GM12878 (cell line): ENCODE data around the gene ERCC4. TPM values are rescaled to one million over a fixed set of nuclear protein-coding genes. Genes with fewer than 3 reads are reported as not detected.

Experiments used
- ATAC-seq: fragments of 200-7000 bp; cut with Tn5 transposase; 3 replicates; pipeline ENCODE4 v1.9.1; 2020; ENCODE audit warnings: mild to moderate bottlenecking, moderate library complexity
- BruUV-seq: library from RNA; stranded (reverse); fragments of 400-500 nt; replicated peaks from 2 replicates; lab custom pipeline; 2021; lab: Mats Ljungman, UMichigan
- CTCF ChIA-PET: fragments of 300-600 bp; sonication (Branson Sonifier 250); formaldehyde crosslinking; extraction: SDS; loops from one replicate; lab custom pipeline; 2021; ENCODE audit warnings: inconsistent platforms; lab: Yijun Ruan, JAX
- POLR2A ChIA-PET: fragments of 350-600 bp; formaldehyde crosslinking; extraction: SDS; loops from one replicate; lab custom pipeline; 2021; ENCODE audit warnings: inconsistent platforms; lab: Charles Lee
- RAD21 ChIA-PET: fragments of 300-600 bp; sonication (Branson Sonifier 250); formaldehyde crosslinking; loops from one replicate; lab custom pipeline; 2023; ENCODE audit warnings: antibody characterized with exemption; ENCODE audit not compliant: unreplicated experiment; lab: Charles Lee
- SMC1A ChIA-PET: fragments of 300-600 bp; sonication (Branson Sonifier 250); formaldehyde crosslinking; loops from one replicate; lab custom pipeline; 2023; ENCODE audit not compliant: unreplicated experiment, uncharacterized antibody; lab: Charles Lee
- DNase-seq: peaks from one replicate; pipeline ENCODE4 v3.0.0-alpha.2; 2011; ENCODE audit warnings: low read depth, low spot score
- FAIRE-seq: peaks from 3 replicates; lab custom pipeline; 2011; peaks lifted over from hg19 to GRCh38; lab: Jason Lieb, UNC
- H2AFZ ChIP-seq: 2 replicates; pipeline ENCODE4 v1.6.0; 2011; ENCODE audit warnings: low read depth, low read length, control low read depth; ENCODE audit not compliant: control insufficient read depth
- H3K27ac ChIP-seq: 2 replicates; pipeline ENCODE4 v1.5.1; 2011; ENCODE audit warnings: control low read depth; ENCODE audit not compliant: control insufficient read depth, insufficient read depth
- H3K27me3 ChIP-seq, 2 experiments: replicated peaks in 1 of 2; 2 replicates each; pipeline versions ENCODE4 v1.6.0 to v1.6.1; 2011; ENCODE audit warnings: low read length in 1 of 2; ENCODE audit not compliant: control insufficient read depth in 2 of 2, insufficient read depth in 2 of 2
- H3K36me3 ChIP-seq, 2 experiments: 2 replicates each; pipeline ENCODE4 v1.5.1; 2011; ENCODE audit warnings: low read length in 1 of 2; ENCODE audit not compliant: control insufficient read depth in 2 of 2, insufficient read depth in 2 of 2
- H3K4me1 ChIP-seq: 2 replicates; pipeline ENCODE4 v1.6.1; 2011; ENCODE audit warnings: mild to moderate bottlenecking, low read length, moderate library complexity, mixed read lengths; ENCODE audit not compliant: control insufficient read depth, insufficient read depth
- H3K4me2 ChIP-seq: 2 replicates; pipeline ENCODE4 v1.6.0; 2011; ENCODE audit warnings: control low read depth; ENCODE audit not compliant: control insufficient read depth, insufficient read depth
- H3K4me3 ChIP-seq: fragments of 200-600 bp; sonication (generic); 2 replicates; pipeline ENCODE4 v1.5.1; 2016
- H3K79me2 ChIP-seq: 2 replicates; pipeline ENCODE4 v1.6.0; 2011; ENCODE audit warnings: low read length; ENCODE audit not compliant: control insufficient read depth, insufficient read depth
- H3K9ac ChIP-seq: 2 replicates; pipeline ENCODE4 v1.8.0; 2011; ENCODE audit warnings: low read length, control low read depth, mixed read lengths; ENCODE audit not compliant: control insufficient read depth, insufficient read depth
- H3K9me3 ChIP-seq: replicated peaks from 3 replicates; pipeline ENCODE4 v1.5.1; 2011; ENCODE audit warnings: mild to moderate bottlenecking, low read length; ENCODE audit not compliant: control insufficient read depth, insufficient read depth
- H4K20me1 ChIP-seq: 2 replicates; pipeline ENCODE4 v1.6.0; 2011; ENCODE audit not compliant: control insufficient read depth, insufficient read depth
- ASH2L ChIP-seq: fragments of 300-600, 200-600 bp; sonication (generic); IDR thresholded peaks from 2 replicates; pipeline ENCODE4 v1.6.1; 2017; ENCODE audit warnings: low read depth, mild to moderate bottlenecking, borderline replicate concordance
- BCLAF1 ChIP-seq: fragments of 450-650 bp; IDR thresholded peaks from 2 replicates; pipeline ENCODE4 v1.6.1; 2017; ENCODE audit warnings: antibody characterized with exemption, mild to moderate bottlenecking, moderate library complexity
- CHD1 ChIP-seq: IDR thresholded peaks from 2 replicates; pipeline ENCODE4 v1.6.1; 2012; ENCODE audit warnings: low read depth, low read length, improper control_type of control experiment
- CHD4 ChIP-seq: fragments of 200-600 bp; sonication (generic); IDR thresholded peaks from 2 replicates; pipeline ENCODE4 v1.6.1; 2016; ENCODE audit warnings: mild to moderate bottlenecking
- EGR1 ChIP-seq, 2 experiments: IDR thresholded peaks; 1 replicate in 1 of 2; 2 replicates in 1 of 2; pipeline ENCODE4 v1.6.1; 2011 to 2012; ENCODE audit warnings: low read depth in 2 of 2, low read length in 2 of 2, borderline replicate concordance in 1 of 2, mild to moderate bottlenecking in 1 of 2, moderate library complexity in 1 of 2
- MEF2B ChIP-seq: fragments of 450-650 bp; IDR thresholded peaks from 2 replicates; pipeline ENCODE4 v1.6.1; 2018; ENCODE audit warnings: mild to moderate bottlenecking, moderate library complexity; ENCODE audit not compliant: partially characterized antibody, poor library complexity, severe bottlenecking
- SIX5 ChIP-seq: IDR thresholded peaks from 2 replicates; pipeline ENCODE4 v1.6.1; 2011; ENCODE audit warnings: mild to moderate bottlenecking, low read depth, low read length, moderate library complexity; ENCODE audit not compliant: severe bottlenecking
- SMC3 ChIP-seq: IDR thresholded peaks from 2 replicates; pipeline ENCODE4 v1.6.1; 2011; ENCODE audit warnings: low read length, improper control_type of control experiment, borderline replicate concordance
- ZBTB11 ChIP-seq: fragments of 450-650 bp; formaldehyde crosslinking; IDR thresholded peaks from 2 replicates; pipeline ENCODE4 v1.5.0; 2022; ENCODE audit warnings: mild to moderate bottlenecking, missing genetic modification characterization
- ZNF217 ChIP-seq: fragments of 450-650 bp; IDR thresholded peaks from 2 replicates; pipeline ENCODE4 v1.6.1; 2017; ENCODE audit warnings: antibody characterized with exemption, mild to moderate bottlenecking
- WGBS: methylation state at CpG from one replicate; pipeline ENCODE4 v1.1.6; 2016; ENCODE audit warnings: low lambda C conversion rate; ENCODE audit not compliant: insufficient replicate concordance, insufficient coverage; ENCODE audit errors: missing lambda C conversion rate; 5-methylcytosine and 5-hydroxymethylcytosine counted together
- in situ Hi-C: fragments of 300-500 bp; cut with MboI; formaldehyde crosslinking; loops from 9 replicates; pipeline ENCODE4 v1.14.3; 2018; ENCODE audit warnings: mixed read lengths
- intact Hi-C: fragments of 100-400 bp; cut with micrococcal nuclease; formaldehyde crosslinking; loops from one replicate; pipeline ENCODE4 v1.14.2; 2022; ENCODE audit not compliant: unreplicated experiment
- polyA plus RNA-seq, 11 experiments: library from polyadenylated mRNA; depleted of rRNA in 4 of 11; unstranded in 6 of 11; stranded (reverse) in 5 of 11; fragments of >200 nt; fragmentation: Nextera tagmentation in 4 of 11; fragmentation: Illumina TruSeq in 1 of 11; extraction: Ambion mirVana in 4 of 11; extraction: Trizol in 1 of 11; gene quantifications; 1 replicate in 1 of 11; 2 replicates in 10 of 11; pipeline versions ENCODE4 v1.2.1 to v1.2.3, GENCODE V29; 2011 to 2016; ENCODE audit warnings: inconsistent platforms in 2 of 11, missing spikeins in 2 of 11, low read depth in 1 of 11
- total RNA-seq, 4 experiments: library from RNA; depleted of rRNA in 3 of 4; stranded (reverse); fragments of >200 nt in 3 of 4; fragmentation: Illumina TruSeq in 1 of 4; extraction: Trizol in 1 of 4; gene quantifications; 2 replicates each; pipeline versions ENCODE4 v1.2.1 to v1.2.3, GENCODE V29; 2013 to 2021

The ERCC4 gene
- total and polyA plus RNA-seq, 10 of the 15 experiments (the other 5 are each of a cell fraction or from before 2014, with no cell fraction given): 4.7 to 24.6 (median 8.9) TPM

- H3K4me2 ChIP-seq: no peak overlapping the region
- no peak for FAIRE-seq
- H3K4me3 ChIP-seq: no peak overlapping the region
- ATAC-seq: no peak
- H3K9me3 ChIP-seq: no peaks in the 10 kb centered on the region; the same call in 2 of the 3 replicates
- H3K79me2 ChIP-seq: no peaks in the 10 kb centered on the region
- RAD21 ChIA-PET: no interaction called here
- H4K20me1 ChIP-seq: no peaks in the 10 kb centered on the region
- BruUV-seq: no TSS peak
- H2AFZ ChIP-seq: no peak overlapping the region
- H3K27ac ChIP-seq: no peak overlapping the region
- POLR2A ChIA-PET: no interaction called here
- H3K4me1 ChIP-seq: no peaks in the 10 kb centered on the region
- in situ Hi-C loops: no loop called here
- H3K27me3 ChIP-seq: no peaks in the 10 kb centered on the region
- CTCF ChIA-PET: no interaction called here
- intact Hi-C loops: no loop called here
- SMC1A ChIA-PET: interaction anchor here (0.6 kb wide), 1 partner anchor 41 kb away, joined by 3 read pairs; no protein-coding TSS in a partner anchor
- H3K36me3 ChIP-seq: peaks cover 3% of the 10 kb centered on the region in 2 experiments
- no peak for DNase-seq
- 98% methylated on average over 3 of the region's 3 CpGs for WGBS
- TF ChIP-seq ZNF217 (no peak), SMC3 (no peak)
- H3K9ac ChIP-seq: no peak overlapping the region
These were observed 20.5 kb downstream of the ERCC4 start for GRCh38 chr16:13940397-13940933.

GRCh38 chr16:13944816-13945215, 24.9 kb downstream of the ERCC4 start:
- peaks cover 2 to 24% of the 10 kb centered on the region in 2 experiments for H3K36me3 ChIP-seq
- H3K4me3 ChIP-seq: no peak overlapping the region
- ChIA-PET CTCF (interaction anchor here (1.0 kb wide), 1 partner anchor 9 kb away, joined by 3 read pairs; no protein-coding TSS in a partner anchor), RAD21 (no interaction called here), POLR2A (no interaction called here), SMC1A (interaction anchor here (0.8 kb wide), 1 partner anchor 23 kb away, joined by 3 read pairs; no protein-coding TSS in a partner anchor)
- H3K4me2 ChIP-seq: no peak overlapping the region
- H3K9me3 ChIP-seq: no peaks in the 10 kb centered on the region; the same call in 2 of the 3 replicates
- H2AFZ ChIP-seq: no peak overlapping the region
- H3K9ac ChIP-seq: no peak overlapping the region
- FAIRE-seq: no peak
- no peaks in the 10 kb centered on the region for H3K4me1 ChIP-seq
- DNase-seq: no peak
- H3K27me3 ChIP-seq: no peaks in the 10 kb centered on the region
- BruUV-seq: no TSS peak
- no peak for ATAC-seq
- intact Hi-C loops: no loop called here
- H3K27ac ChIP-seq: no peak overlapping the region
- 87% methylated on average over 4 of the region's 4 CpGs for WGBS
- H3K79me2 ChIP-seq: no peaks in the 10 kb centered on the region
- H4K20me1 ChIP-seq: no peaks in the 10 kb centered on the region
- in situ Hi-C loops: no loop called here
- TF ChIP-seq SIX5 (no peak), ZBTB11 (CRISPR knock-in tag) (no peak), ASH2L (no peak), CHD4 (no peak), EGR1 (IDR thresholded peaks at IDR 0.05; ENCODE audit: borderline replicate concordance in 1 of 2, low read depth in 2 of 2, low read length in 2 of 2) (no peak), CHD1 (no peak), MEF2B (no peak), BCLAF1 (no peak)
